OCI-LY7 (cell line): ENCODE results near the gene MARK3. TPM values are rescaled to one million over a fixed set of nuclear protein-coding genes. Genes with fewer than 3 reads are reported as not detected.

Experiments
- BruUV-seq: library from RNA; stranded (reverse); fragments of 400-500 nt; replicated peaks from 2 replicates; lab custom pipeline; 2021; lab: Mats Ljungman, UMichigan
- CTCF ChIA-PET: fragments of 300-600 bp; sonication (Branson Sonifier 250); formaldehyde crosslinking; loops from one replicate; lab custom pipeline; 2022; ENCODE audit warnings: antibody characterized with exemption; ENCODE audit not compliant: unreplicated experiment; lab: Charles Lee
- POLR2A ChIA-PET: fragments of 300-600 bp; sonication (Branson Sonifier 250); formaldehyde crosslinking; loops from one replicate; lab custom pipeline; 2022; ENCODE audit warnings: antibody characterized with exemption; lab: Charles Lee
- DNase-seq: peaks from one replicate; pipeline ENCODE4 v3.0.0-alpha.2; 2015; ENCODE audit warnings: low spot score
- H2AFZ ChIP-seq: fragments of 200-600 bp; sonication (generic), shearing (Covaris generic); 2 replicates; pipeline ENCODE4 v1.6.1; 2014; ENCODE audit warnings: mild to moderate bottlenecking, antibody characterized with exemption, low read length, moderate library complexity
- H3K27ac ChIP-seq: fragments of 200-600 bp; sonication (generic); 2 replicates; pipeline ENCODE4 v1.5.1; 2014; ENCODE audit warnings: mixed run types, low read depth, mild to moderate bottlenecking, moderate library complexity, low read length, inconsistent platforms; ENCODE audit not compliant: poor library complexity, severe bottlenecking
- H3K36me3 ChIP-seq: fragments of 200-600 bp; sonication (generic); 2 replicates; pipeline ENCODE4 v1.6.1; 2014; ENCODE audit warnings: mild to moderate bottlenecking, antibody characterized with exemption, low read length, moderate library complexity, mixed read lengths; ENCODE audit not compliant: insufficient read depth
- H3K4me1 ChIP-seq: fragments of 200-600 bp; sonication (generic); 2 replicates; pipeline ENCODE4 v1.5.1; 2014; ENCODE audit warnings: mild to moderate bottlenecking, low read length; ENCODE audit not compliant: insufficient read depth, poor library complexity, severe bottlenecking
- H3K4me2 ChIP-seq: fragments of 200-600 bp; sonication (generic); 2 replicates; pipeline ENCODE4 v1.6.1; 2014; ENCODE audit warnings: mild to moderate bottlenecking, low read length
- H3K4me3 ChIP-seq: fragments of 200-600 bp; sonication (generic); 2 replicates; pipeline ENCODE4 v1.5.1; 2014; ENCODE audit warnings: mild to moderate bottlenecking, low read depth, low read length; ENCODE audit not compliant: poor library complexity, severe bottlenecking
- H3K79me2 ChIP-seq: fragments of 200-600 bp; sonication (generic); 2 replicates; pipeline ENCODE4 v1.6.1; 2016; ENCODE audit warnings: low read depth, mild to moderate bottlenecking, low read length, moderate library complexity, mixed read lengths; ENCODE audit not compliant: insufficient read depth
- H3K9me2 ChIP-seq: fragments of 200-600 bp; sonication (generic); 2 replicates; pipeline ENCODE4 v1.6.1; 2016; ENCODE audit warnings: mild to moderate bottlenecking, low read length, mixed read lengths; ENCODE audit not compliant: insufficient read depth
- H3K9me3 ChIP-seq: fragments of 200-600 bp; sonication (generic); 2 replicates; pipeline ENCODE4 v1.6.1; 2014; ENCODE audit warnings: mild to moderate bottlenecking, mixed run types, low read length, mixed read lengths
- H4K20me1 ChIP-seq: fragments of 200-600 bp; sonication (generic); 2 replicates; pipeline ENCODE4 v1.6.1; 2014; ENCODE audit warnings: mild to moderate bottlenecking, antibody characterized with exemption, low read length, moderate library complexity, mixed read lengths; ENCODE audit not compliant: insufficient read depth
- EZH2phosphoT487 ChIP-seq: fragments of 200-600 bp; sonication (generic); IDR thresholded peaks from 2 replicates; pipeline ENCODE4 v1.6.1; 2018; ENCODE audit warnings: low read depth, borderline replicate concordance, mild to moderate bottlenecking, mixed run types, antibody characterized with exemption, low read length, moderate library complexity, mixed read lengths
- intact Hi-C: fragments of 100-400 bp; cut with micrococcal nuclease; formaldehyde crosslinking; loops from one replicate; pipeline ENCODE4 v1.10.0; 2022; ENCODE audit not compliant: unreplicated experiment
- total RNA-seq, 2 experiments: library from RNA; depleted of rRNA in 1 of 2; stranded (reverse); fragments of >200 nt in 1 of 2; shearing (Covaris generic) in 1 of 2; gene quantifications; 2 replicates each; pipeline ENCODE4 v1.2.3, GENCODE V29; 2014 to 2022
- TF ChIP-seq, protein P1 (sequence below): fragments of 200-600 bp; sonication (generic); conservative IDR thresholded peaks from 2 replicates; pipeline ENCODE4 v1.5.1; 2014; ENCODE audit warnings: mild to moderate bottlenecking, antibody characterized with exemption, low read length, moderate library complexity, mixed read lengths

Gene MARK3
- total RNA-seq, 2 experiments from 2014 or later, result 70.8 to 83.6 TPM

DNA sequence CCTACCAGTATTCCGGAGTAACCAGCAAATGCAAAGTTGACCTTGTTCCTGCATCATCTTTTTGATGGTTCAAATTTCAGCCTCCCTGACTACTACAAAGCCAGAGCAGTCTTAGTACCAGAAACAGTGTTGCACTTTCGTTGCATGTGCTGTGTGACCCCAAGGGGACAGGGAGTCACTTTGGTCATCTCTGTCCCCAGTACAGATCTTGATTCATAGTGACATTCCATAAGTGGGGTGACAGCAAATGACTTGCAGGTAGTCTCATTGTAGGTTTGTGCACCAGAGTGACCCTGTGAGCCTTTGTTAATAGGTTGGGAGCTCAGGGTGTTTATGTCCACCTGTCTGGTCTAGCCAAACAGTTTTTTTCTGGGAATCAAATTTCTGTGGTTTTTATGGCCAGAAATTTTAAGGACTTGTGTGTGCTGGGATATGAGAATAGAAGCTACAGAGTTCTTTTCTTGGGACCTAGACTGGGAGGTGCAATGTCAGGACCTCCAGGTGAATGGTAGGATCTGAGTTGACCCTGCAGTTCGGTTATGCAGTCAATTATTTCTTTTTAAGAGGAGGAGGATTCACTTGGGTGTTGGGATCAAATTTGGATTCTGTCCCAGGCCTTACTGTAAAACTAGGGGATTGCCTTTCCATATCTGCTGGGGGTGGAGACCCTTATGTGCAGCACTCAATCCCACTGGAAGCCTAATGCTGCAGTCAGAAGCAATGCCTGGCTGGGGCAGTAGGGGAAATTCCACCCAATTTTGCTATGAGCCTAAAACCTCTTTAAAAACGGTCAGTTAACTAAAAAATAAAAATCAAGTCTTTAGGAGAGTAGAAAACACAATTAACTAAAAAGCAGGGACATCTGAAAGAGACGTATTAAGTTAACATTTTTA lies 41.1 kb upstream of the MARK3 start:
- CTCF ChIA-PET, result no interaction called here
- TF ChIP-seq, protein P1, sequence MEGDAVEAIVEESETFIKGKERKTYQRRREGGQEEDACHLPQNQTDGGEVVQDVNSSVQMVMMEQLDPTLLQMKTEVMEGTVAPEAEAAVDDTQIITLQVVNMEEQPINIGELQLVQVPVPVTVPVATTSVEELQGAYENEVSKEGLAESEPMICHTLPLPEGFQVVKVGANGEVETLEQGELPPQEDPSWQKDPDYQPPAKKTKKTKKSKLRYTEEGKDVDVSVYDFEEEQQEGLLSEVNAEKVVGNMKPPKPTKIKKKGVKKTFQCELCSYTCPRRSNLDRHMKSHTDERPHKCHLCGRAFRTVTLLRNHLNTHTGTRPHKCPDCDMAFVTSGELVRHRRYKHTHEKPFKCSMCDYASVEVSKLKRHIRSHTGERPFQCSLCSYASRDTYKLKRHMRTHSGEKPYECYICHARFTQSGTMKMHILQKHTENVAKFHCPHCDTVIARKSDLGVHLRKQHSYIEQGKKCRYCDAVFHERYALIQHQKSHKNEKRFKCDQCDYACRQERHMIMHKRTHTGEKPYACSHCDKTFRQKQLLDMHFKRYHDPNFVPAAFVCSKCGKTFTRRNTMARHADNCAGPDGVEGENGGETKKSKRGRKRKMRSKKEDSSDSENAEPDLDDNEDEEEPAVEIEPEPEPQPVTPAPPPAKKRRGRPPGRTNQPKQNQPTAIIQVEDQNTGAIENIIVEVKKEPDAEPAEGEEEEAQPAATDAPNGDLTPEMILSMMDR, result no peak
- no peak for TF ChIP-seq EZH2phosphoT487
- H3K4me2 ChIP-seq, result no peak overlapping the region
- no peaks in the 10 kb centered on the region for H3K9me3 ChIP-seq
- intact Hi-C loops, result no loop called here
- no TSS peak for BruUV-seq
- no peaks in the 10 kb centered on the region for H3K9me2 ChIP-seq
- no peak overlapping the region for H2AFZ ChIP-seq
- peaks cover 63% of the 10 kb centered on the region for H3K36me3 ChIP-seq
- H3K4me1 ChIP-seq, result no peaks in the 10 kb centered on the region
- POLR2A ChIA-PET, result interaction anchor here (1.2 to 1.3 kb wide), 3 partner anchors 9 to 14 kb away, joined by 3 to 4 read pairs (median 3); partner anchors contain the start of gene EIF5
- H4K20me1 ChIP-seq, result peaks cover 30% of the 10 kb centered on the region
- DNase-seq, result no peak
- H3K4me3 ChIP-seq, result no peak overlapping the region
- H3K79me2 ChIP-seq, result 0 out of 2 replicates have a peak, but pooled peaks cover 4% of the 10 kb centered on the region
- no peak overlapping the region for H3K27ac ChIP-seq

GRCh38 chr14:103346286-103346685 lies 38.9 kb upstream of the MARK3 start:
- no peaks in the 10 kb centered on the region for H3K9me3 ChIP-seq
- H3K9me2 ChIP-seq, result no peaks in the 10 kb centered on the region
- ChIA-PET POLR2A (interaction anchor here (0.7 kb wide), 1 partner anchor 134 kb away, joined by 6 read pairs; no protein-coding TSS in a partner anchor), CTCF (no interaction called here)
- no peak for DNase-seq
- BruUV-seq, result no TSS peak
- TF ChIP-seq, protein P1, result no peak
- TF ChIP-seq EZH2phosphoT487, result no peak
- no peaks in the 10 kb centered on the region for H3K4me1 ChIP-seq
- H3K4me3 ChIP-seq, result no peak overlapping the region
- intact Hi-C loops, result no loop called here
- peaks cover 16% of the 10 kb centered on the region; the same call in 1 of the 2 replicates for H4K20me1 ChIP-seq
- no peaks in the 10 kb centered on the region for H3K79me2 ChIP-seq
- H2AFZ ChIP-seq, result no peak overlapping the region
- H3K27ac ChIP-seq, result no peak overlapping the region
- no peak overlapping the region for H3K4me2 ChIP-seq
- H3K36me3 ChIP-seq, result peaks cover 42% of the 10 kb centered on the region
